LNCaP clone FGC (cell line): ENCODE data around the gene SARDH.

Experiments used
- DNase-seq: peaks from one replicate; pipeline ENCODE4 v3.0.0-alpha.2; 2011; ENCODE audit warnings: low read depth
- H3K4me3 ChIP-seq: 2 replicates; pipeline ENCODE4 v1.5.1; 2011; ENCODE audit warnings: mild to moderate bottlenecking, low read depth, low read length, control low read depth
- TF ChIP-seq, protein P1 (sequence below): IDR thresholded peaks from 2 replicates; pipeline ENCODE4 v1.5.1; 2012; ENCODE audit warnings: mild to moderate bottlenecking; ENCODE audit not compliant: control insufficient read depth, insufficient read depth; ENCODE audit errors: extremely low read depth

Gene SARDH

DNA sequence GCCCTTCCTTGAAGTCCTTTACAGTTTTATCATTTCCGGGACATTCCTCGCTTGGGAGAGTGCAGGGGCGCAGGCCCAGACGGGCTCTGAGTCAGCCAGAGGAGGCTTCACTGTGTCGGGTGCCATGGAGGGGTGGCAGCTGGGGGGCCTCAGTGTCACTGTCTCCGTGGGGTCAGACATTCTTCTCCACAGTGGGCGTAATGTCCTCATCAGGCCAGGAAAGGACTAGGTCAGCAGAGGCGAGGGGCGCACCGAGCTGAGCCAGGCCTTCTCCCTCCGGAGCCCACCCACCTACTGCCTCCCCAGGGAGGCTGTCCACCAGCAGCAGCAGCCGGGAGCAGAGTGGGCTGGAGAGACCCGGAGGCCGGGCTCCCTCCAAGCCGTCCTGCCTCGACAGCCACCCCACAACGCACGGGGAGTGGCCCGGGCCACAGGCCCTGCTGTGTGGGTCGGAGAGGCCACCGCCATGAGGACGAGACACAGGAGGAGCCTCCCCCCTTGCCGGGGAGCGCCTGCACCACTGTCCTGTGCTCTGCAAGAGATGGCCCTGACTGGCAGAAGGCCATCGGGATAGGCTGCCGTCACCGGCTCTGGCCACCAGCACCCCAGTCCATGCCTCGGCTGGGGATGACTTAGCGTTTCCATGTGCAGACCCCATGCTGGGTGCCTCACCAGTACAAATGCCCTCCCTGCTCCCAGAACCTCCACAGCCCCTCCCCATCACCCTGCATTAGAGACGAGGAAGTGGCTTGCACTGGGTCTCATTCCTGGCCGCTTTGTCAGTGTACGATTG is 26.5 kb downstream of the SARDH start:
- DNase-seq: no peak
- H3K4me3 ChIP-seq: no peak overlapping the region
- TF ChIP-seq, protein P1, sequence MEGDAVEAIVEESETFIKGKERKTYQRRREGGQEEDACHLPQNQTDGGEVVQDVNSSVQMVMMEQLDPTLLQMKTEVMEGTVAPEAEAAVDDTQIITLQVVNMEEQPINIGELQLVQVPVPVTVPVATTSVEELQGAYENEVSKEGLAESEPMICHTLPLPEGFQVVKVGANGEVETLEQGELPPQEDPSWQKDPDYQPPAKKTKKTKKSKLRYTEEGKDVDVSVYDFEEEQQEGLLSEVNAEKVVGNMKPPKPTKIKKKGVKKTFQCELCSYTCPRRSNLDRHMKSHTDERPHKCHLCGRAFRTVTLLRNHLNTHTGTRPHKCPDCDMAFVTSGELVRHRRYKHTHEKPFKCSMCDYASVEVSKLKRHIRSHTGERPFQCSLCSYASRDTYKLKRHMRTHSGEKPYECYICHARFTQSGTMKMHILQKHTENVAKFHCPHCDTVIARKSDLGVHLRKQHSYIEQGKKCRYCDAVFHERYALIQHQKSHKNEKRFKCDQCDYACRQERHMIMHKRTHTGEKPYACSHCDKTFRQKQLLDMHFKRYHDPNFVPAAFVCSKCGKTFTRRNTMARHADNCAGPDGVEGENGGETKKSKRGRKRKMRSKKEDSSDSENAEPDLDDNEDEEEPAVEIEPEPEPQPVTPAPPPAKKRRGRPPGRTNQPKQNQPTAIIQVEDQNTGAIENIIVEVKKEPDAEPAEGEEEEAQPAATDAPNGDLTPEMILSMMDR: no peak

DNA sequence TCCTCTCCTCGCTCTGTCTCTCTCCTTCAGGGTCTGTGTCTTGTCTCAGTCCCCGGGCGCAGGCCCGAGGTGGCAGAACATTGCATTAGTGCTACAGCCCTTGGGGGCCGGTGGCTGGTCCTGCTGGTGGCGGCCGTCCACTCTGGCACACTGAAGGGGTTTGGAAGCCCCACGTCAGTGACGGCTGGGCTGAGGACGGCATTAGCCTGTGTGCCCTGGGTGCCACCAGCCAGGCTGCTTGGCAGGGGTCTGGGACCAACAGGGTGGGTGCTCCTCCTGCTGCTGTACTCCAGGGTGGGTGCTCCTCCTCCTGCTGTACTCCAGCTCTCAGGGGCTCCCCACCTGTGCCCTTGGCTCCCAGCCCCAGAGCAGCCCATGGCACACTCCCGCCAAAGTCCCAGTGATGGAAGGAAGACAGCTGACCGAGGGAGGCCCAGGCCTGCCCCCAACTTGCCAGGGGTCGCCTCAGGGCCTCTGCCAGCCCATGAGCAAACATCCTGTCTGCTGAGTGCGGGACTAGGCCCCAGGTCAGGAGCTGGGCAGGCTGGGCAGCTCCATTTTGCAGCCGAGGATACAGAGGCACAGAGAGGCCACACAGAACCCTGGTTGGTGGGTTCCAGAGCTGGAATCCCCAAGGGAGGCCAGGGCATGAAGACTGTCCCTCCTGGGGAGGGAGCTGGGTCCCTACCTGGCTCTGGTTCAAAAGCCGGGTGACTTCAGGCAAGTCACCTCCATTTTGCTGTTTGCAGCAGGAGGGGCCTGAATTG is 27.3 kb downstream of the SARDH start:
- TF ChIP-seq, protein P1: no peak
- H3K4me3 ChIP-seq: no peak overlapping the region
- no peak for DNase-seq

DNA sequence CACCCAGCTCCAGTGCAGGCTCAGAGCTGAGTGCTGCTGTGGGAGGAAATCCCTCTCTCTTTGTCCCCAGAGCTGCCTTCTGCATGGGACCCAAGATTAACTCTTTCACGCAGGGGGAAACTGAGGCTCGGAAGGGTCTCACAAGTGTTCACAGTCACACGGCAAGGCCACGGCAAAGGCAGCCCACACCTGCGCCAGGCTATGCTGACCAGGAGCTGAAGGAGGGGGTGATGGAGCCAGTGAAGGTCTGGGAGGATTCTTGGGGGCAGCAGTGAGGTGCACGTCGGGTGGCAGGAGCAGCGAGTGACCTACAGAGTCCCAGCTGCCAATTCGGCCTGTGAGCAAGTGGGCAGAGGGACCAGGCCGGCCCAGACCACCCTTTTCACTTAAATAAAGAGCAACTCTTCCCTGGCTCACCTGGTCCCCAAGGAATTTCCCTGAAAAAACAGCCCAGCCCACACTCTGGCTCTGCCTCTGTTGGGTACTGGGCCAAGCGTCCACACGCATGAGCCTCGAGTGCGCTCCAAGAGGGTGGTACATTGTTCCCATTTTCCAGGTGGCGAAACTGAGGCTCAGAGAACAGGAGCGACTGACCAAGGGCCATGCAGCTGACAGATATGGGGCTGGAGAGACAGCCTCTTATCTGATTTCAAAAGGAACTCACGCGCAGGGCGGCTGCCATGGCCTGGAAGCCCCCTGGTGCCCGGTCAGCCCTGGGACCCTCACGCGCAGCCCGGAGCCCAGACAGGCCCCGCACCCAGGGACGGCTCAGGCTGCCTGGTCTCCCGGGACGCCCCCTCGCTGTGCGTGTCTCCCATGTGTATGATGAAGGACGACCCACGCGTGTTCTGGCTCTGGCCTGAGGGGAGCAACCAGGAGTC is 28.2 kb downstream of the SARDH start:
- TF ChIP-seq, protein P1: no peak
- no peak for DNase-seq
- H3K4me3 ChIP-seq: no peak overlapping the region

DNA sequence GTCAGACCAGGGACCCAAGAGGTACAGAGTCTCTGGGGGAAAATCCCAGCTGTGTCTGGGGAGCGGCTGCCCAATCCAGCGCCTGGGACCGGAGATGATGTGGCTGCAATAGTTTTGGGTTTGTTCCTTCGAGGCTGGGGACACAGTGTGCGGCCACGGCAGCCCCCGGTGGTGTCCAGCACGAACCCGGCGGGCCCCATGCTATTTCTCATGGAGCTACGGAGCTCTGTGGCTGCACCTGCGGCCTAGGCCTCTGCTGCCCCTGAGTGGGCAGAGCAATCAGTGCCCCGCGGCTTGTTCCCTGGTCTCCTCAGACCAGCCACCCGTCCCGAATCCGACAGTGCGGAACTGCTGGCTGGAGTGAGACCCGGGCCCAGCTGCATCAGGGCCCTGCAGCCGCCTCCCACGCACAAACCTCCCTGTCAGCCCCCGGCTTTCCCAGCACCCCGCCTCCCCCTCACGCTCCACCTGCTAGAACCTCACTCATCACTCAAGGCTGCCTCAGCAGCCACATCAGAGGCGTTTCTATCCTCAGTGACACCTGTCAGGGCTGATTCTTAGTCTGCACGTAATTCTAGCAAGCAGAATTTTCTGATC is 29.0 kb downstream of the SARDH start:
- no peak for DNase-seq
- no peak overlapping the region for H3K4me3 ChIP-seq
- TF ChIP-seq, protein P1: no peak

DNA sequence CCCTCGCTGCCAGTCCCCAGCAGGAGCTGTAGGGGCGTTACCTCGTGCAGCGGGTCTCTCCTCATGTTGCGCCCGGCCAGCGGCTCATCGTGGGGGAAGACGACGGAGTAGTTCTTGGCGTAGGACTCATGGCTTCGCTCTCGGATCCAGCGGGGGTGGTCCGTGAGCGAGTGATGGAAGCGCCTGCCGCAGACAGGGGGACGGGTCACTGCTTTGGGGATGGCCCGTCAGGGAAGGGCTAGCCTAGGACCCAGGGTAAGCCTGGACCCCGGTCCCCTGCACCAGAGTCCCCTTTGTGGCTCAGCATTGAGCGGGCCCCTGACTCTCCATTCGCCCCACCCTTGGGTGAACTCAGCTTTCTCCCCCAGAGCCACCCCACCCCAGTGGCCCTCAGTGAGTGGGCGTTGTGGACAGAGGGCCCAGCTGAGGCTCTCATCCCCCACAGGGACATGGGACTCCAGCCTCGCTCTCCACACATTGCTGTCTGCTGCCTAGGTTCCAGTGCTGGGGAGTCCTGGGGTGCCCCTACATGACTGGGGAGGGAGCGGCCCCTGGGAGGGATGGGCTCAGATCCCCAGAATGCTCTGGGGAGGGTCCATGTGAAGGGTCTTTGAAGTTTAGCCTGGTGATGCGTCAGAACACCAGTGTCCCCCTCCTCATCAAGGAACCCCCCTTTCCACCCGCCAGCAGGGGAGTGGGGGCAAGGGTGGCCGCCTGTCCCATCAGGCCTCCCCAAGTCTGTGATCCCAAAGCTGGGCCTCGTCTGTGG is 29.7 kb downstream of the SARDH start:
- TF ChIP-seq, protein P1: no peak
- no peak for DNase-seq
- H3K4me3 ChIP-seq: no peak overlapping the region
